Measurements from ENCODE around the gene DPP6.

DNA sequence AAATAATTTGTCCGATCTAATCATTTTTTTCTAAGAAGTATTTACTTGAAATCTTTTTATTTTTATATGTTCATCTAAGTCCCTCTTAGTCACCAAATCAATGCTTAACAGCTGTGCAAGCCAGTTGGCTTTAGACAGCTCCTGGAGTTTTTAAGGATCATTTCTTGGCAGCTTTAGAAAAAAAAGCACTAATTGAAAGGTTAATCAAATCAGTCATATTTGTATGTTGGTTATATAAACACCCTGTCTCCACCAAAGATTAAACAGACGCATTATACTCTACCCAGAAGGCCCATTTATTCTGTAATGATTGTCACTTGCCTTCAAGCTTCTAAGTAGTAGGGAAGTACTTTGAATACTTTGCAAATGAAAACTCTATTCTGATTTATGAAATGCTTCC, 890.5 kb downstream of the DPP6 start:
- TF ChIP-seq POLR2AphosphoS5 (IDR thresholded peaks at IDR 0.05; ENCODE audit: borderline replicate concordance, low read depth, low read length) (no peak), EZH2 (IDR thresholded peaks at IDR 0.05) (no peak)
